GM21528 (cell line): Measurements from ENCODE around the gene CDH15.
"Not testable (repeated sequence)": the region's sequence is repeated elsewhere in the genome, so short reads cannot be mapped to it uniquely, and the experiment has no call there.

Experiments
- ATAC-seq: cut with Tn5 transposase; IDR thresholded peaks from one replicate; pipeline ENCODE4 v1.9.1; 2021; ENCODE audit warnings: mild to moderate bottlenecking, moderate library complexity; ENCODE audit not compliant: unreplicated experiment, low FRiP score

CDH15 gene

GRCh38 chr16:89185887-89186592, 14.5 kb downstream of the CDH15 start:
- ATAC-seq, result not testable (repeated sequence)

- ATAC-seq, result not testable (repeated sequence)
Measured at GRCh38 chr16:89186593-89187031, 15.1 kb downstream of the CDH15 start.

- no peak for ATAC-seq
Measured at GRCh38 chr16:89187032-89187769, 15.7 kb downstream of the CDH15 start.

GRCh38 chr16:89187770-89188392, 16.3 kb downstream of the CDH15 start:
- ATAC-seq, result no peak

GRCh38 chr16:89188471-89189357, 17.2 kb downstream of the CDH15 start:
- not testable (repeated sequence) for ATAC-seq

- no peak for ATAC-seq
Measured at GRCh38 chr16:89189358-89190025, 17.9 kb downstream of the CDH15 start.

GRCh38 chr16:89190150-89190958, 18.8 kb downstream of the CDH15 start:
- ATAC-seq, result no peak

GRCh38 chr16:89191033-89191900, 19.7 kb downstream of the CDH15 start:
- no peak for ATAC-seq

- no peak for ATAC-seq
Measured at GRCh38 chr16:89191901-89192185, 20.3 kb downstream of the CDH15 start.

GRCh38 chr16:89192186-89192955, 20.8 kb downstream of the CDH15 start:
- not testable (repeated sequence) for ATAC-seq

GRCh38 chr16:89192956-89193575, 21.5 kb downstream of the CDH15 start:
- ATAC-seq, result no peak

- ATAC-seq, result no peak
Measured at GRCh38 chr16:89193576-89194293, 22.2 kb downstream of the CDH15 start.

GRCh38 chr16:89194340-89195311, 23.1 kb downstream of the CDH15 start:
- no peak for ATAC-seq

GRCh38 chr16:89195521-89196171, 24.1 kb downstream of the CDH15 start:
- no peak for ATAC-seq
